A673 (cell line): Measurements from ENCODE around the gene TAF10.

Experiments used
- CTCF ChIP-seq: fragments of 300-800, 200-600 bp; sonication (generic); conservative IDR thresholded peaks from 2 replicates; pipeline ENCODE4 v1.5.1; 2017; ENCODE audit warnings: low read depth, mild to moderate bottlenecking, antibody characterized with exemption, low read length, moderate library complexity, mixed read lengths
- EZH2 ChIP-seq: fragments of 200-600 bp; sonication (generic); IDR thresholded peaks from 2 replicates; pipeline ENCODE4 v1.6.1; 2017; ENCODE audit warnings: borderline replicate concordance, low read depth, mild to moderate bottlenecking, mixed read lengths, antibody characterized with exemption, low read length; ENCODE audit not compliant: poor library complexity, severe bottlenecking

GRCh38 chr11:6656584-6656915 lies 44.5 kb upstream of the TAF10 start:
- TF ChIP-seq CTCF (no peak), EZH2 (no peak)
